Keratinocyte (primary cell): Measurements from ENCODE around the gene RAB6C. TPM values are rescaled to one million over a fixed set of nuclear protein-coding genes. Genes with fewer than 3 reads are reported as not detected.
"Not testable (repeated sequence)": the region's sequence is repeated elsewhere in the genome, so short reads cannot be mapped to it uniquely, and the experiment has no call there.

ENCODE experiments used
- DNase-seq: peaks from one replicate; pipeline ENCODE4 v3.0.0-alpha.2; 2011; ENCODE audit warnings: low read depth, missing footprints, low spot score
- FAIRE-seq: peaks from 2 replicates; lab custom pipeline; 2011; peaks lifted over from hg19 to GRCh38; lab: Jason Lieb, UNC
- H2AFZ ChIP-seq: 2 replicates; pipeline ENCODE4 v1.6.0; 2012; ENCODE audit warnings: low read length, control low read depth, inconsistent platforms; ENCODE audit not compliant: control insufficient read depth
- H3K27ac ChIP-seq: 2 replicates; pipeline ENCODE4 v1.5.1; 2011; ENCODE audit warnings: low read length; ENCODE audit not compliant: control insufficient read depth, insufficient read depth
- H3K27me3 ChIP-seq: 3 replicates; pipeline ENCODE4 v1.6.0; 2011; ENCODE audit warnings: low read length; ENCODE audit not compliant: control insufficient read depth, insufficient read depth; ENCODE audit errors: extremely low read depth
- H3K36me3 ChIP-seq, 2 experiments: 2 replicates in 1 of 2; 3 replicates in 1 of 2; pipeline ENCODE4 v1.5.1; 2011; ENCODE audit warnings: low read length in 2 of 2, mild to moderate bottlenecking in 1 of 2; ENCODE audit not compliant: control insufficient read depth in 2 of 2, insufficient read depth in 2 of 2; ENCODE audit errors: extremely low read depth in 1 of 2
- H3K4me1 ChIP-seq: 3 replicates; pipeline ENCODE4 v1.5.1; 2011; ENCODE audit warnings: low read length; ENCODE audit not compliant: control insufficient read depth, insufficient read depth; ENCODE audit errors: extremely low read depth
- H3K4me2 ChIP-seq: 3 replicates; pipeline ENCODE4 v1.6.0; 2011; ENCODE audit warnings: low read depth, low read length; ENCODE audit not compliant: control insufficient read depth, insufficient read depth; ENCODE audit errors: extremely low read depth
- H3K4me3 ChIP-seq, 3 experiments: fragments of 200-600 bp in 1 of 3; sonication (generic) in 1 of 3; 2 replicates in 2 of 3; 3 replicates in 1 of 3; pipeline ENCODE4 v1.5.1; 2011 to 2016; ENCODE audit warnings: low read length in 3 of 3, mild to moderate bottlenecking in 3 of 3, control low read depth in 2 of 3, inconsistent platforms in 1 of 3, low read depth in 1 of 3, mixed read lengths in 1 of 3, mixed run types in 1 of 3, moderate library complexity in 1 of 3; ENCODE audit not compliant: control insufficient read depth in 2 of 3, insufficient read depth in 2 of 3; ENCODE audit errors: extremely low read depth in 1 of 3
- H3K79me2 ChIP-seq: 2 replicates; pipeline ENCODE4 v1.6.0; 2012; ENCODE audit warnings: low read length; ENCODE audit not compliant: control insufficient read depth, insufficient read depth
- H3K9ac ChIP-seq: 3 replicates; pipeline ENCODE4 v1.6.0; 2011; ENCODE audit warnings: low read length; ENCODE audit not compliant: control insufficient read depth, insufficient read depth; ENCODE audit errors: extremely low read depth
- H3K9me1 ChIP-seq: 3 replicates; pipeline ENCODE4 v1.6.0; 2011; ENCODE audit warnings: low read length; ENCODE audit not compliant: control insufficient read depth, insufficient read depth; ENCODE audit errors: extremely low read depth
- H3K9me3 ChIP-seq: 2 replicates; pipeline ENCODE4 v1.5.1; 2012; ENCODE audit warnings: low read depth, low read length; ENCODE audit not compliant: control insufficient read depth
- H4K20me1 ChIP-seq: 3 replicates; pipeline ENCODE4 v1.6.0; 2011; ENCODE audit warnings: low read length; ENCODE audit not compliant: control insufficient read depth, insufficient read depth; ENCODE audit errors: extremely low read depth
- CTCF ChIP-seq, 3 experiments: IDR thresholded peaks in 1 of 3; conservative IDR thresholded peaks in 1 of 3; optimal IDR thresholded peaks in 1 of 3; 2 replicates in 2 of 3; 3 replicates in 1 of 3; pipeline versions ENCODE3 to v1.5.1; 2011; ENCODE audit warnings: low read length in 3 of 3, mild to moderate bottlenecking in 3 of 3, moderate library complexity in 2 of 3, control low read depth in 1 of 3, inconsistent platforms in 1 of 3; ENCODE audit not compliant: insufficient read depth in 2 of 3; ENCODE audit errors: extremely low read depth in 1 of 3
- EZH2 ChIP-seq: IDR thresholded peaks from one replicate; pipeline ENCODE4 v1.6.1; 2012; ENCODE audit warnings: inconsistent platforms, mild to moderate bottlenecking, low read length, moderate library complexity
- dilution Hi-C: fragments of 300-500 bp; cut with MboI; formaldehyde crosslinking; loops from one replicate; pipeline ENCODE4 v1.7.0; 2020; ENCODE audit warnings: low sequenced_read_pairs; ENCODE audit not compliant: extremely low pct_ligation_motif_present
- polyA plus RNA-seq, 5 experiments: library from polyadenylated mRNA; depleted of rRNA in 3 of 5; stranded (reverse) in 3 of 5; stranded (forward) in 1 of 5; unstranded in 1 of 5; fragments of >200 nt; gene quantifications; 1 replicate in 1 of 5; 2 replicates in 3 of 5; 3 replicates in 1 of 5; pipeline versions ENCODE4 v1.2.1 to v1.2.3, GENCODE V29; 2011 to 2012; ENCODE audit warnings: missing spikeins in 2 of 5, low read depth in 1 of 5, low replicate concordance in 1 of 5

RAB6C gene
- polyA plus RNA-seq, 1 donor (not counting 4 experiments of a cell fraction or from before 2014, with no cell fraction given), result not detected

GRCh38 chr2:129975016-129975774 is 4.3 kb upstream of the RAB6C start:
- H3K4me2 ChIP-seq, result no peak overlapping the region
- DNase-seq (no peak), FAIRE-seq (no peak)
- no peaks in the 10 kb centered on the region for H3K4me1 ChIP-seq
- no peaks in the 10 kb centered on the region for H3K9me1 ChIP-seq
- H2AFZ ChIP-seq, result no peak overlapping the region
- TF ChIP-seq EZH2, result no peak
- TF ChIP-seq CTCF (optimal IDR thresholded peaks at IDR 0.05 in 1 of 3, IDR thresholded peaks at IDR 0.05 in 1 of 3, conservative IDR thresholded peaks at IDR 0.05 in 1 of 3; ENCODE audit: extremely low read depth in 1 of 3, insufficient read depth in 2 of 3, low read length in 3 of 3), result no peak
- no peak overlapping the region for H3K9ac ChIP-seq
- no peaks in the 10 kb centered on the region for H4K20me1 ChIP-seq
- no peaks in the 10 kb centered on the region for H3K9me3 ChIP-seq
- H3K79me2 ChIP-seq, result no peaks in the 10 kb centered on the region
- H3K4me3 ChIP-seq, result no peak overlapping the region
- peaks cover 9% of the 10 kb centered on the region for H3K27me3 ChIP-seq
- no peaks in the 10 kb centered on the region for H3K36me3 ChIP-seq
- dilution Hi-C loops, result no loop called here
- H3K27ac ChIP-seq, result no peak overlapping the region

GRCh38 chr2:129976969-129977368 is 2.5 kb upstream of the RAB6C start:
- FAIRE-seq, dilution Hi-C loops: not testable (repeated sequence)

More at GRCh38 chr2:129976969-129977368, 2.5 kb upstream of the RAB6C start:
- H3K79me2 ChIP-seq, H3K4me2 ChIP-seq, H2AFZ ChIP-seq, H3K9me1 ChIP-seq, DNase-seq, H3K9me3 ChIP-seq, H4K20me1 ChIP-seq, H3K9ac ChIP-seq, H3K27me3 ChIP-seq, H3K36me3 ChIP-seq, H3K4me1 ChIP-seq, H3K27ac ChIP-seq, H3K4me3 ChIP-seq: not testable (repeated sequence)
